CD4-positive, alpha-beta T cell treated with Interferon gamma for 1 hour (primary cell): ENCODE measurements around the gene TMEM204.
"Not testable (repeated sequence)": the region's sequence is repeated elsewhere in the genome, so short reads cannot be mapped to it uniquely, and the experiment has no call there.

Source experiments
- DNase-seq: peaks from one replicate; pipeline ENCODE4 v3.0.0-alpha.2; 2020

The TMEM204 gene

GRCh38 chr16:1561266-1561665 is 27.8 kb downstream of the TMEM204 start:
- no peak for DNase-seq

GRCh38 chr16:1561836-1562235 is 28.4 kb downstream of the TMEM204 start:
- DNase-seq, result no peak

GRCh38 chr16:1563786-1564185 is 30.3 kb downstream of the TMEM204 start:
- no peak for DNase-seq

- DNase-seq, result no peak
These were observed 30.9 kb downstream of the TMEM204 start for GRCh38 chr16:1564325-1564724.

- DNase-seq, result no peak
These were observed 31.8 kb downstream of the TMEM204 start for GRCh38 chr16:1565083-1565805.

- no peak for DNase-seq
These were observed 34.5 kb downstream of the TMEM204 start for GRCh38 chr16:1567988-1568387.

- DNase-seq, result no peak
These were observed 37.7 kb downstream of the TMEM204 start for GRCh38 chr16:1571012-1571671.

- no peak for DNase-seq
These were observed 39.2 kb downstream of the TMEM204 start for GRCh38 chr16:1572673-1573072.

GRCh38 chr16:1573301-1573700 is 39.8 kb downstream of the TMEM204 start:
- no peak for DNase-seq

GRCh38 chr16:1575578-1575977 is 42.1 kb downstream of the TMEM204 start:
- DNase-seq, result no peak

GRCh38 chr16:1579214-1579613 is 45.7 kb downstream of the TMEM204 start:
- no peak for DNase-seq

- no peak for DNase-seq
These were observed 46.8 kb downstream of the TMEM204 start for GRCh38 chr16:1580256-1580655.

GRCh38 chr16:1580956-1581355 is 47.5 kb downstream of the TMEM204 start:
- DNase-seq, result no peak

- no peak for DNase-seq
These were observed 48.3 kb downstream of the TMEM204 start for GRCh38 chr16:1581804-1582203.

- DNase-seq, result no peak
These were observed 49.7 kb downstream of the TMEM204 start for GRCh38 chr16:1583180-1583579.

GRCh38 chr16:1584926-1585484 is 51.5 kb downstream of the TMEM204 start:
- no peak for DNase-seq

GRCh38 chr16:1590366-1590765 is 56.9 kb downstream of the TMEM204 start:
- no peak for DNase-seq

GRCh38 chr16:1590930-1591705 is 57.7 kb downstream of the TMEM204 start:
- no peak for DNase-seq

- no peak for DNase-seq
These were observed 59.0 kb downstream of the TMEM204 start for GRCh38 chr16:1592446-1592845.

- DNase-seq, result not testable (repeated sequence)
These were observed 62.0 kb downstream of the TMEM204 start for GRCh38 chr16:1595511-1595910.

GRCh38 chr16:1596516-1596915 is 63.0 kb downstream of the TMEM204 start:
- DNase-seq, result no peak

GRCh38 chr16:1597154-1597553 is 63.7 kb downstream of the TMEM204 start:
- no peak for DNase-seq

GRCh38 chr16:1601031-1601430 is 67.6 kb downstream of the TMEM204 start:
- DNase-seq, result no peak

- no peak for DNase-seq
These were observed 68.0 kb downstream of the TMEM204 start for GRCh38 chr16:1601489-1601888.
